GM19238 (cell line): ENCODE results near the gene ISCU.
"Not testable (repeated sequence)": the region's sequence is repeated elsewhere in the genome, so short reads cannot be mapped to it uniquely, and the experiment has no call there.

ENCODE experiments used
- DNase-seq: peaks from one replicate; pipeline ENCODE4 v3.0.0; 2011; ENCODE audit warnings: low spot score; ENCODE audit not compliant: insufficient read length

ISCU gene

GRCh38 chr12:108589028-108589839, 26.8 kb downstream of the ISCU start:
- no peak for DNase-seq

- DNase-seq: no peak
Observed at GRCh38 chr12:108589840-108590229, 27.4 kb downstream of the ISCU start.

GRCh38 chr12:108590463-108590862, 28.1 kb downstream of the ISCU start:
- not testable (repeated sequence) for DNase-seq

DNA sequence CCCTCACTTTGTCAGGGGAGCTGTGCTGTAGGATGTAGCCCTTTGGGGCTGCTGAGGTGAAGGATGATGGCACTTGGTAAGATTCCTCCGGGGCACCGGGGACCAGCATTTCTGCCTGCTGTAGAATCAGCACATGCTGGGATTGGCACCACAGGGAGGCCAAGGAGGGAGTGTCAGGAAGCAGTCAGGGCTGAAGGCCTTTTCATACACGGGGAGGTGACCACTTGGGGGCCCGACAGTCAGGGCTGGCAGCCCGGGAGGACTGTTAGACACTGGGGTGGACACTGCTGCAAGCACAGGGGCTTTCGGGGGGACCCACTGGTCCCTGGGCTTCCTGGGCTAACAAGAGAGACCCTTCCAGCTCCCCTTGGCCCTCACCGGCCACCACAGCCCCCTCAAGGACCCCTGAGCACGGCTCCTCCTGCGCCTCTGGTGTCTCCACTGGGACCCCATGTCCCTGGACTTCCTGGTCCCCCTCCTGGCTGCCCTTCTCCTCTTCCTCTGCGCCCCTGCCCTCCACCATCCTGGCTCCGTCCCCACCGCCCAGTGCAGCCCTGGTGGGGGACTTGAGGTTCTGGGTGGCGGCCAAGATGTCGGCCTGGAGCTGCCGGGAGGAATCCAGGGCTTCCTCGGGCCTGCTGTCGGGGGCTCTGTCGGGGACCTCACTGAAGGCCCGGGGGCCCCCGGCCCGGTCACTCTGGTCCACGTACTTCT, 29.0 kb downstream of the ISCU start:
- no peak for DNase-seq

DNA sequence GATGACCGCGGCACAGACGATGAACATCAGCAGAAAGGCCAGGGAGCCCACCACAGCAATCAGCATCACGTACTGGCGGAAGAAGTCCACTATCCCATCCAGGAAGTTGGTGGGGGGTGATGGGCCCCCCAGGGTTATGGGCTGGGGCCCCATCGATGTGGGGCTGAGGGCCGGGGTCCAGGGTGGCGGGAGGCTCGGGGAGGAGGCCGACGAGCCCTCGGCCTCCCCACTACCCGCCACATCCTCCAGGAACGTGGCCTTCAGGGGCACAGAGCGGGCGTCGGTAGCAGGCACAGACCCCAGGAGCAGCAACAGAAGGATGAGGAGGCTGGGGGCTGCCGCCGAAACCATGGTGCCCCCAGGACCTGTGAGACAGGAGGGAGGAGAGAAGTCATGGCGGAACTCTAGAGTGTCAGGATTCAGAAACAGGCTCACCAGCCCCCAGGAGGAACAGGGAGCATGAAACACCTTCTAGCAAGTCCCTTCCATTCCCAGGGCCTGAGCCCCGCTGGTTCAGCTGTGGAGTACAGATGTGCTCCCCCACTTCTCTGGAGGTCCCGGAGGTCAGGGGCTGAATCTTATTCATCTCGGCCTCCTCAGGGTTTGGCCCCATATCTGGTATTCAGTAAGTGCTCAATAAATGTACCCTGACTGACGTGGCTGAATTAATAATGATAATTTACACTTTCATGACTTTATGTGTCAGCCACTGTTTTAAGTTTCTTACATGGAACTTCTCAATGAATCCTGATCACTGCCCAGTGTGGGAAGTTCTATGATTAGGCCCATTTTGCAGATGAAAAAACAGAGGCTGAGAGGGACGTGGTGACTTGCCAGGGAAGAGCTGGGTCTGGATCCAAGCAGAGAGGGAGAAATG, 29.9 kb downstream of the ISCU start:
- no peak for DNase-seq

DNA sequence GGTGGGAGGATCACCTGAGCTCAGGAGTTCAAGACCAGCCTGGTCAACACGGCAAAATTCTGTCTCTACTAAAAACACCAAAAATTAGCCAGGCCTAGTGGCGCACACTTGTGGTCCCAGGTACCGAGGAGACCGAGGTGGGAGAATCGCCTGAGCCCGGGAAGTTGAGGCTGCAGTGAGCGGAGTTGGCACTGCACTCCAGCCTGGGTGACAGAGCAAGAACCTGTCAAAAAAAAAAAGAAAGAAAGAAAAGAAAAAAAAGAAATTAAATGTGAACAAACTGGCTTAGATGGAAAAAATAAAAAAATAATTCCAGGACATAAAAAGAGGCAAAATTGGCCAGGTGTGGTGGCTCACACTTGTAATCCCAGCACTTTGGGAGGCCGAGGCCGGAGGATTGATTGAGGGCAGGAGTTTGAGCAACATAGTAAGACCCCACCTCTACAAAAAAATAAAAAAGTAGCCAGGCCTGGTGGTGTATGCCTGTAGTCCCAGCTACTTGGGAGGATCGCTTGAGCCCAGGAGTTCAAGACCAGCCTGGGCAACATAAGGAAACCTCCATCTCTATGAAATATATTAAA, 32.0 kb downstream of the ISCU start:
- no peak for DNase-seq

DNA sequence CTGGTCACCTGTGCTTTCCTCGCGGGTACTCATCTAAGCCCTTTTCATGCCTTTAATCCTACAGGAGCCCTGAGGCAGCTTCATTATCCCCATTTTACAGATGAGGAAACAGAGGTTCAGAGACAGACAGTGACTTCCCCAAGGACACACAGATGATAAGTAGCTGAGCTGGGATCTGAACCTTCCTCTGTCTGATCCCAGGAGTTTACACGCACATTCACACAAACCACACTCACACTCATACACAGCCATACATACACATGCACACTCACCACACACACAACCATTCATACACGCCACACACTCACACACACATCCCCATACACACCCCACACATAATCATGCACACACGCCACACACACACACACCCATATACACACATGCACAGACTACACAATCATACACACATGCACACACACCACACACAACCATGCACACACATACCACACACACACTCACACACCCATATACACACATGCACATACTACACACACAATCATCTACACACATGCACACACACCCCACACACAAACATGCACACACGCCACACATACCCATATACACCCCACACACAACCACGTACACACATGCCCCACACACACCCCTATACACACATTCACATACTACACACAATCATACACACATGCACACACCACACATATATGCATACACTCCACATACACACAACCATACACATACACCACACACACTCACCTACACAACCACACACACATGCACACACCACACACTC, 32.7 kb downstream of the ISCU start:
- no peak for DNase-seq

DNA sequence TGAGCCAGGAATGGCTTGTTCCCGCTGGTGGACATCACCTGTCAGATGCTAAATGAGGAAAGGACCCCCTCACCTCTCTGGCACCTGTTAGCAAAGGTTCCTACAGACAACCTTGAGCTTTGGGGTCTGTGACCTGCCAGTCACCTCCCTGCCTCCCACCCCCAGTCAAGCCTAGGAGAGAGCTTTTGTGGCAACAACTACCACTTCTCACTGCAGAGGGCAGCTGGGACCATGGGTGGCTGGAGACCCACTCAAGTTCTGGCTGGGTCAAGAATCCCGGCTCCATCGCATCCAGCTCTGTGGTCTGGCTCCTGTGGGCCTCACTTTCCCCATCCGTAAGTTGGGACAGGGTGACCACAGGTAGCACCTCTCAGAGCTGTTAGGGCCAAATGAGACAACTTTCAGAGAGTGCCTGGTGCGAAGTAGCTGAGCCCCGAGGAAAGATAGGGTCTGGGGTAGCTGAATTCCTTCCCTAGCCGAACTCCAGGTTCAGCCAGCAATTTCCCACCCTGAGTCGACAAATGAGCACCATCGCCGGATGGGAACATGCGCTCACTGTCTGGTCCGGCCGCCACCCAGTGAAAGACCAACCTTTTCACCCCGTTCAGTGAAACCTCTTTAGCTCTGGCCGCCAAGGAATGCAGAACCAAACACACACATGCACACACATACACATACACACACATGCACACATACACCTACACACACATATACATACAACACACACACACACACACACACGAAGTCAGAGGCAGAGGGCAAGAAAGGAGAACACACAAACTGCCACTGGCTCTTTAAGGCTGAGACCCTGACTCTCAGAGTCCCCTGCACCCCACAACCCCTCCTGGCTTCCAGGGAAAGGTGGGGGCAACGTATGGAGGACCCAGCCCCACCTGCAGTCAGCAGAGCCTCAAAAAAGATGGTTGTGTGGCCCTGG, 33.6 kb downstream of the ISCU start:
- DNase-seq: no peak

DNA sequence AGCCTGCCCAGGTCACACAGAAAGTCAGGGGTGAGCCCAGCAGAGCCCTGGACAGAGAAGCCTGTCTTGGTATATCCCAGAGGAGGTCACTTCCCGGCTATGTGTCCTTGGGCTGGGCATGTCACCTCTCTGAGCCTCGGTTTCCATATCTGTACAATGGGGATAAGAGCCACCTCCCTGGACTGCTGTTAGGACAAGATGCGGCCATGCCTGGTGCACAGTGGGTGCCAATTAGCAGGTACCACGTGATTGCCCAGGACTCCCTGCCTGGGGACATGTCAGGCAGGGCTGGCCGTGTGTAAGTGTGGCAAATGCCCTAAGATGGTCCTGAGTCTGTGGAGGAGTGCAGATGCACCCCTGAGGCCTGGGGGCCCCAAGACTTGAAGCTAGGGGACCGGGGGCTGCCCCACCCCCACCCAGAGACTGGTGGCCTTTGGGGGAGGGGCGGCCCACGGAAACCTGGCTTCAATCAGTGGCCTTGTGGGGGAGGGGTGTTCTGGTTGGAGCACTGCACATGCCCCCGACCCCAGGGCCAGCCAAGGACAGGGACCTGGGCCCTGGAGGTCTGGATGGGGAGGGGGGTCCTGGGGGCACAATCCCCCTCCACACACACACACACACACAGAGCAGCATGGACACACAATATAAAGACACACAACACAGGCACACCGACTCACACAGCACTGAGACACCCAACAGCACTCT, 34.6 kb downstream of the ISCU start:
- no peak for DNase-seq

- no peak for DNase-seq
Observed at GRCh38 chr12:108597559-108598471, 35.4 kb downstream of the ISCU start, which contains the start of gene TMEM119. TMEM119 (minus strand) TSS chr12:108598084; CDS start chr12:108592383, 5,701 bp downstream.

GRCh38 chr12:108598553-108599250, 36.3 kb downstream of the ISCU start:
- DNase-seq: no peak

- no peak for DNase-seq
Observed at GRCh38 chr12:108599541-108599940, 37.1 kb downstream of the ISCU start.

DNA sequence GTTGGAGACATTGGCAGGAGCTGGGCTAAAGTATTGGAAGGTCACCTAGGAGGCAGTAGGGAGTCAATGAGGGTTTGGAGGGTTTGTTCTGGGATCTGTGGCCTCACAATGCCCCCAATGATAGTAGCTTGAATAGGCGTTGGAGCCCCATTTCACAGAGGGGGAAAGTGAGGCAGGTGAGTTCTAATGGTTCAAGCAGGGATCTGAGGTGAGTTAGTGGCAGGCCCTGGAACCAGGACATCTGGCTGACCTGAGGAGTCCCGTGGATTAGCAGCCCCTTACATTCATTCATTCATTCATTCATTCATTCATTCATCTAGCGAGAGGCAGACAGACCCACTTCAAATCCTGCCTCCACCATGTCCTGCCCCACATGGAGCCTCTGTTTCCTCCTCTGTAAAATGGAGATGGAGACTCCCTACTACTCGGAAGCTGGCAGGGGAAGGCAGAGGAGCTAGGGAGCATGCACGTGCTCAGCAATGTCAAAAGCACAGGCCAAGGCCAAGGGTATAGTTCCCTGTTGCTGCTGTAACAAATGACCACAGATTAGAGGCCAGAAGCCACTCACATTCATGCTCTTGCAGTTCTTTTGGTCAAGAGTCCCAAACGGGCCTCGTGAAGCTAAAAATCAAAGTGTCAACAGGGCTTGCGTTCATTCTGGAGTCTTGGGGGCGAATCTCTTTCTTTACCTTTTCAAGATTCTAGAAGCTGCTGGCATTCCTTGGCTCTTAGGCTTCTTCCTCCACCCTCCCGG, 37.7 kb downstream of the ISCU start:
- DNase-seq: no peak

GRCh38 chr12:108600702-108601007, 38.3 kb downstream of the ISCU start:
- DNase-seq: no peak

- no peak for DNase-seq
Observed at GRCh38 chr12:108602209-108602705, 39.9 kb downstream of the ISCU start.

DNA sequence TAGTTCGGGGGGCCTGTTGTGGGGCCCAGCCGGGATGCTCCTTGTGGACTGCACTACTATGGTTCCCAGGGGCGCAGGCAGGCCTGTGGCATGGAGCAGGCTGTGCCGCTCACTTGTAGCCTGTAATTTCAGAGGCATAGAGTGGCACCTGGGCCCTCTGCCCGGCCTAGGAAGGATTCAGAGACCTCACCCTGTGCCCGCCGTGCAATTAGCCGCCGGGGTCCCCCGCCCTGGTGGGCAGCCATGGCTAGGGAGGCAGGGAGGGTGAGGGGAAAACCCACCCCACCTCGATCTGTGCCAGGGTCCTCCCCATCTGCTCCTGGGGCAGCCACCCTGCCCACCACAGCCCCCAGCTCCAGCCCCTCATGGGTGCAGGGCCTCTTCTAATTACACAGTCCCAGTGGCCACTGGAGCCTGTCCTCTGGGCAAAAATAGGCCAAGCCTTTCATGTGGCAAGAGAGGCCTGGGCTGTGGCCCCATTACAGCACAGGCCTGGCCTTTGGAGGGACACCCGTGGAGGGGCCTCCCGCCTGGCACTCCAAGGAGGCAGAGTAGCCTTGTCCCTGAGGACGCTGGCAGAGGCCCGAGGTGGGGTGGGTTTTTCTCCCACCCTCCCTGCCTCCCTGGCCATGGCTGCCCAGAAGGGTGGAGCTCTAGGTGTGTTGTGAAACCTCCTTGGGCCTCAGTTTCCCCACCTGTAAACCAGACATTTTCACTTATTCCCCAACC, 40.7 kb downstream of the ISCU start:
- DNase-seq: no peak
